ENCODE results near the gene AK5.

Gene AK5

DNA sequence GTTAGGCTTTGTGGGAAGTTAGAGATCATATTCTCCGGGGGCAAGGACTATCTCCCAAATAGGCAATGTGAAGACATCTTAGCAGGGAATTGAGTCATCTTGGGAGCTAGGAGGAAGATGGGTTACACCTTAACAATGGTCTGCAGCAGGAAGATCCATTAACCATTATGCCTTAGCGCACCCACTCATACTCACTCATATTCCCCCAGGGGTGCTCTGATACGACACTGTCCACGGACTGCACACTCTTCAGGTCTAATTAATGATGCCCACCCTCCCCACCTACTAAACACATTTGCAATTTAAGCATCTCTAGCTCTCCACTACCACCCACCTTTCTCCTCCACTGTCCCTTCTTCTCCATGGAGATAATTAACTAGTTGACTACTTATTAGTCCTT lies 857 bp upstream of the AK5 start:
- Histone ChIP-seq H3K36me3 (no peaks in the 10 kb centered on the region), H3K4me3 (ENCODE audit: low read depth, low read length) (no peak overlapping the region), H3K9me3 (ENCODE audit: severe bottlenecking) (no peaks in the 10 kb centered on the region), H3K27ac (no peak overlapping the region), H3K27me3 (ENCODE audit: insufficient read depth, low read depth, severe bottlenecking) (peaks cover 10% of the 10 kb centered on the region)
- TF ChIP-seq CTCF (IDR thresholded peaks at IDR 0.05; ENCODE audit: low read depth, low read length): no peak
- no peak for DNase-seq

DNA sequence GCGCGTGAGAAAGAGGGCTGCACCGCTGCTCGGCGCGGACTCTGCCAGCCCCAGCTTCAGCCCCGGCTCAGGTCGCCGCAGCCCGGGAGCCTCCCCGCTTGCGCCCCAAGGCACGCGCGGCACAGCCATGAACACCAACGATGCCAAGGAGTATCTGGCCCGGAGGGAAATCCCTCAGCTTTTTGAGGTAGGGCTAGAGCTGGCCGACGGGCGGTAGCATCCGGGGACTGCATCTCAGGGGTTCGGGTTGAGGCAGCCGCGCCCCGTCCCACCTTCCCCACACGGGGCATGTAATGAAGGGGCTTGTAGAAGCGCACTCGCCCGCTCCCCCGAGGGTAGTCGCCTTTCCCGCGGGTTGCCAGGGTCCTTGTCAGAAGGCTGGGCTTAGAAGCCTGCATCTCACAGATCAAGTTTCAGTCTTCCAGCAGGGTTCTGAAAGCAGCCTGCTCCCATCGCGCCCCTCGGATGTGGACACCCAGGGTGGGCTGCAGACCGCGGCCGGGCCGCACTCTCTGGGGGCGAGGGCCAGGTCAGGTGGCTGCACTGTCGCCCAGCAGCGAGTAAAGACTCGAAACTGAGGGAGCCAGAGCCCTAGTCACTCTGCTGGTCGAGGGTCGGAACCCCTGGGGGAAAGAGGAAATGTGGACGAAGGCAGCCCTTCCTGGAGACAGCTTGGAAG lies 507 bp downstream of the AK5 start:
- Histone ChIP-seq H3K27ac (no peak overlapping the region), H3K36me3 (no peaks in the 10 kb centered on the region), H3K4me3 (ENCODE audit: low read depth, low read length) (peak overlapping the region; percentile 69), H3K9me3 (ENCODE audit: severe bottlenecking) (no peaks in the 10 kb centered on the region), H3K27me3 (ENCODE audit: insufficient read depth, low read depth, severe bottlenecking) (peaks cover 10% of the 10 kb centered on the region)
- no peak for TF ChIP-seq CTCF (IDR thresholded peaks at IDR 0.05; ENCODE audit: low read depth, low read length)
- peak; percentile 36 for DNase-seq

- no peaks in the 10 kb centered on the region for H3K36me3 ChIP-seq
- DNase-seq: no peak
- no peaks in the 10 kb centered on the region for H3K9me3 ChIP-seq (ENCODE audit: severe bottlenecking)
- no peak overlapping the region for H3K27ac ChIP-seq
- TF ChIP-seq CTCF (IDR thresholded peaks at IDR 0.05; ENCODE audit: low read depth, low read length): no peak
- peak overlapping the region; percentile 69 for H3K4me3 ChIP-seq (ENCODE audit: low read depth, low read length)
- peaks cover 10% of the 10 kb centered on the region for H3K27me3 ChIP-seq (ENCODE audit: insufficient read depth, low read depth, severe bottlenecking)
These were observed 1.2 kb downstream of the AK5 start for GRCh38 chr1:77282866-77283539.

DNA sequence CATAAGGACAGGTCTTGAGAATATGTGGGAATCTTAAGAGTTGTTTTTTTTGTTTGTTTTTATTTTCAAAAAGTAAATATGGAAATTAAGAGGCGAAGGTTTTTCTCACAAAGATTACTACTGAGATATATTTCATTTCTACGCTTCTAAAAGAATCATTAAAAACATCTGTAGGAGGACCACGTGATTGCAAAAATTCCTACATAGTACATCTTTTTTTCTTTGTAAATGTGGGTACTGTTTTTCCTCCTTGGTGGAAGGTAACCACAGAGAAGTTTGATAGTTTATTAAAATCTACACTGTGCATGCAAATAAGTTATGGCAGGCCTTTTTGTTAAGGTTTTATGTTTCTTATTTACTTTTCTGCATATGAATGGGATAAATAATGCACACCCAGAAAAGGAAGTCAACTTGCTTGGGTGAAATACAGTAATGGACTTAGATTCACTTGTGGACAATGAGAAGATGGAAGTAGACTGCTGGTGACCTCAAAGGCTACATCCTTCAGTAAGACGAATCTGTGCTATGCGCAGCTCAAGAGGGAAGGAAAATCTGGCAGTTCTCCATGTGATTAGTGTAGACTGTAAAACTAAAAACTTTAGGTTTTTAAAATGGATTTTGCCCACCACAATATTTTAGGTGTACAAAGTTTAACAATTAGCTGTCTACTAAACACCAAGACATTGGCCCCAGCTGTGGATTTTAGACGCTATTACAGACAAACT lies 2.0 kb downstream of the AK5 start:
- TF ChIP-seq CTCF (IDR thresholded peaks at IDR 0.05; ENCODE audit: low read depth, low read length): no peak
- H3K36me3 ChIP-seq: no peaks in the 10 kb centered on the region
- DNase-seq: no peak
- H3K9me3 ChIP-seq (ENCODE audit: severe bottlenecking): no peaks in the 10 kb centered on the region
- H3K27me3 ChIP-seq (ENCODE audit: insufficient read depth, low read depth, severe bottlenecking): peaks cover 10% of the 10 kb centered on the region
- no peak overlapping the region for H3K27ac ChIP-seq
- H3K4me3 ChIP-seq (ENCODE audit: low read depth, low read length): no peak overlapping the region

DNA sequence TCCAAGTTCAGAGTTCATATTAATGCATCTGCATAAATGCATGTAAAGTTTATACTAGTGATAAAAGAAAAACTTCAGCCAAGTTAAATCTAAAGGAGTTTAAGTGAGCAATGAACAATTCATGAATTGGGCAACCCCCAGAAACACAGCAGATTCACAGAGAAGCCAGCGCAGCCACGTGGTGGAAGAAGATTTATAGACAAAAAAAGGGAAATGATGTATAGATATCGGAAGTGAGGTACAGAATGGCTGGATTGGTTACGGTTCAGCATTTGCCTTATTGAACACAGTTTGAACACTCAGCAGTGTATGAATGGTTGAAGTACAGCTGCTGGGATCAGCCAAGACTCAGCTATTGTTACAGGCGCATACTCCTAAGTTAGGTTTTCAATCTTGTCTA lies 5.7 kb downstream of the AK5 start:
- peaks cover 7% of the 10 kb centered on the region for H3K27me3 ChIP-seq (ENCODE audit: insufficient read depth, low read depth, severe bottlenecking)
- H3K9me3 ChIP-seq (ENCODE audit: severe bottlenecking): no peaks in the 10 kb centered on the region
- no peak for TF ChIP-seq CTCF (IDR thresholded peaks at IDR 0.05; ENCODE audit: low read depth, low read length)
- no peaks in the 10 kb centered on the region for H3K36me3 ChIP-seq
- no peak overlapping the region for H3K27ac ChIP-seq
- no peak for DNase-seq
- no peak overlapping the region for H3K4me3 ChIP-seq (ENCODE audit: low read depth, low read length)
